Duodenal mucosa (tissue), 2 donors: ENCODE measurements around the gene PLXNA4.

Experiments
- H3K27ac ChIP-seq: one replicate; pipeline ENCODE4 v1.7.0; 2013; ENCODE audit warnings: low read depth, low read length
- H3K27me3 ChIP-seq, 2 donors: one replicate each; pipeline ENCODE4 v1.7.0; 2013; ENCODE audit warnings: low read length in 2 of 2, control low read depth in 1 of 2; ENCODE audit not compliant: insufficient read depth in 2 of 2, control insufficient read depth in 1 of 2
- H3K36me3 ChIP-seq, 2 donors: one replicate each; pipeline ENCODE4 v1.7.0; 2013; ENCODE audit warnings: low read length in 2 of 2, control low read depth in 1 of 2; ENCODE audit not compliant: insufficient read depth in 2 of 2, control insufficient read depth in 1 of 2
- H3K4me1 ChIP-seq, 2 donors: one replicate each; pipeline ENCODE4 v1.7.0; 2013; ENCODE audit warnings: low read length in 2 of 2, control low read depth in 1 of 2; ENCODE audit not compliant: insufficient read depth in 2 of 2, control insufficient read depth in 1 of 2
- H3K4me3 ChIP-seq, 2 donors: one replicate each; pipeline ENCODE4 v1.7.0; 2013; ENCODE audit warnings: low read length in 2 of 2, low read depth in 1 of 2
- H3K9ac ChIP-seq, 2 donors: one replicate each; pipeline ENCODE4 v1.7.0; 2013; ENCODE audit warnings: low read length in 2 of 2, low read depth in 1 of 2
- H3K9me3 ChIP-seq, 2 donors: one replicate each; pipeline ENCODE4 v1.7.0; 2013; ENCODE audit warnings: low read length in 2 of 2, control low read depth in 1 of 2; ENCODE audit not compliant: control insufficient read depth in 1 of 2

PLXNA4 gene

GRCh38 chr7:132429181-132429580 lies 147.1 kb downstream of the PLXNA4 start:
- Histone ChIP-seq H3K36me3 (no peaks in the 10 kb centered on the region), H3K9ac (no peak overlapping the region), H3K4me1 (peaks cover 40% of the 10 kb centered on the region in 2 donors), H3K9me3 (no peaks in the 10 kb centered on the region), H3K27me3 (no peaks in the 10 kb centered on the region), H3K27ac (no peak overlapping the region), H3K4me3 (no peak overlapping the region)

GRCh38 chr7:132428247-132428919 lies 147.9 kb downstream of the PLXNA4 start:
- Histone ChIP-seq H3K9me3 (no peaks in the 10 kb centered on the region), H3K4me1 (peaks cover 39 to 40% of the 10 kb centered on the region in 2 donors), H3K36me3 (no peaks in the 10 kb centered on the region)

GRCh38 chr7:132425942-132426341 lies 150.3 kb downstream of the PLXNA4 start:
- Histone ChIP-seq H3K27ac (no peak overlapping the region), H3K9me3 (no peaks in the 10 kb centered on the region), H3K4me1 (peaks cover 20 to 29% of the 10 kb centered on the region in 2 donors), H3K9ac (no peak overlapping the region), H3K36me3 (no peaks in the 10 kb centered on the region), H3K27me3 (no peaks in the 10 kb centered on the region), H3K4me3 (no peak overlapping the region)

More at GRCh38 chr7:132428247-132428919, 147.9 kb downstream of the PLXNA4 start:
- Histone ChIP-seq H3K9ac (no peak overlapping the region), H3K27ac (no peak overlapping the region), H3K4me3 (no peak overlapping the region), H3K27me3 (no peaks in the 10 kb centered on the region)

GRCh38 chr7:132424821-132425724 lies 151.2 kb downstream of the PLXNA4 start:
- Histone ChIP-seq H3K4me1 (peaks cover 11 to 20% of the 10 kb centered on the region in 2 donors), H3K27ac (no peak overlapping the region), H3K36me3 (no peaks in the 10 kb centered on the region), H3K9me3 (no peaks in the 10 kb centered on the region), H3K27me3 (no peaks in the 10 kb centered on the region), H3K4me3 (no peak overlapping the region), H3K9ac (no peak overlapping the region)

GRCh38 chr7:132424277-132424676 lies 152.0 kb downstream of the PLXNA4 start:
- Histone ChIP-seq H3K4me1 (peaks cover 5 to 13% of the 10 kb centered on the region in 2 donors), H3K4me3 (no peak overlapping the region), H3K9me3 (no peaks in the 10 kb centered on the region), H3K27ac (no peak overlapping the region), H3K27me3 (no peaks in the 10 kb centered on the region), H3K36me3 (no peaks in the 10 kb centered on the region), H3K9ac (no peak overlapping the region)

DNA sequence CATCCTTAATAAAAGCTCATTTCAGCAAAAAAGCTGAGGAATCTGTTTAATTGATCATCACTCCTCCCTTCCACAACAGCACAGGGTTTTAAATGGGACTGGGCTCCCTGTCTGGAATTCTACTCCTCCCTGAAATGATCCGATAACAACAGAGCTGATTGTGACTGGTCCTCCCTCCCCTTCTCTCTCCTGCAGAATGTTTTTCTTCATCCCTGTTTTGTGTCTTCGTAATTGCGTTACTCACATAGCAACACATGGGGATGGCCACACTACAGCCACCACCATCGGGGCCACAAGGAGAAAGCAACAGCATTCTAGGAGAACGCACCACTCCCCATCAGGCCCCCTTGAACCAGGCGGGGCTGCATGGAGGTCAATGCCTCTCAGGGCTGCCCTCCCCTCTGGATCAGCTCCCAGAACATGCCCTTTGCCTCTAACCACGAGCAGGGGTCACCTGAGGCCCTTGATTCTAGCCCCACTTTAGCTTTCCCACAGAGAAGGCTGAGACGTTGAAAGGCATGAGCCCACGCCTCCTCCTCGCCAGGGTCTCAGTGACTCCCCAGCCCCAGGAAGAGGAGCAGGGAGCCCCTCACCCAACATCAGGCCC lies 152.6 kb downstream of the PLXNA4 start:
- no peak overlapping the region for H3K27ac ChIP-seq
- no peaks in the 10 kb centered on the region for H3K36me3 ChIP-seq
- no peaks in the 10 kb centered on the region for H3K27me3 ChIP-seq
- H3K9ac ChIP-seq, result no peak overlapping the region
- no peaks in the 10 kb centered on the region for H3K9me3 ChIP-seq
- H3K4me3 ChIP-seq, result no peak overlapping the region
- H3K4me1 ChIP-seq, result peaks cover 5 to 9% of the 10 kb centered on the region in 2 donors

GRCh38 chr7:132422502-132423111 lies 153.7 kb downstream of the PLXNA4 start:
- no peaks in the 10 kb centered on the region for H3K27me3 ChIP-seq
- H3K4me1 ChIP-seq, result peaks cover 0 to 5% of the 10 kb centered on the region in 2 donors
- H3K9ac ChIP-seq, result no peak overlapping the region
- no peak overlapping the region for H3K27ac ChIP-seq
- no peak overlapping the region for H3K4me3 ChIP-seq
- no peaks in the 10 kb centered on the region for H3K36me3 ChIP-seq
- H3K9me3 ChIP-seq, result no peaks in the 10 kb centered on the region

- Histone ChIP-seq H3K4me3 (no peak overlapping the region), H3K9me3 (no peaks in the 10 kb centered on the region), H3K27ac (no peak overlapping the region), H3K9ac (no peak overlapping the region), H3K36me3 (no peaks in the 10 kb centered on the region), H3K4me1 (peaks cover 0 to 9% of the 10 kb centered on the region in 2 donors), H3K27me3 (no peaks in the 10 kb centered on the region)
These were observed 155.7 kb downstream of the PLXNA4 start for GRCh38 chr7:132420527-132420926.

- Histone ChIP-seq H3K4me1 (peaks cover 0 to 9% of the 10 kb centered on the region in 2 donors), H3K9me3 (no peaks in the 10 kb centered on the region), H3K27ac (no peak overlapping the region), H3K9ac (no peak overlapping the region), H3K36me3 (no peaks in the 10 kb centered on the region), H3K4me3 (no peak overlapping the region), H3K27me3 (no peaks in the 10 kb centered on the region)
These were observed 156.7 kb downstream of the PLXNA4 start for GRCh38 chr7:132419542-132419941.
